Vagina (tissue), 2 donors: ENCODE data around the gene MRPL34.

Experiments
- CTCF ChIP-seq, 3 experiments: fragments of 450-650 bp in 2 of 3; fragments of 200-600 bp in 1 of 3; sonication (generic) in 1 of 3; IDR thresholded peaks; one replicate each; pipeline ENCODE4 v1.5.1; 2017 to 2019; ENCODE audit warnings: antibody characterized with exemption in 3 of 3, mild to moderate bottlenecking in 2 of 3, moderate library complexity in 2 of 3
- POLR2A ChIP-seq, 2 donors: fragments of 450-650 bp; IDR thresholded peaks; one replicate each; pipeline ENCODE4 v1.6.1; 2017; ENCODE audit warnings: antibody characterized with exemption in 2 of 2, mild to moderate bottlenecking in 2 of 2, moderate library complexity in 2 of 2

- TF ChIP-seq POLR2A (IDR thresholded peaks at IDR 0.05) (no peak), CTCF (IDR thresholded peaks at IDR 0.05) (no peak)
Measured at GRCh38 chr19:17320435-17320834, 14.8 kb downstream of the MRPL34 start.
